ENCODE results near the gene TP63.

DNA sequence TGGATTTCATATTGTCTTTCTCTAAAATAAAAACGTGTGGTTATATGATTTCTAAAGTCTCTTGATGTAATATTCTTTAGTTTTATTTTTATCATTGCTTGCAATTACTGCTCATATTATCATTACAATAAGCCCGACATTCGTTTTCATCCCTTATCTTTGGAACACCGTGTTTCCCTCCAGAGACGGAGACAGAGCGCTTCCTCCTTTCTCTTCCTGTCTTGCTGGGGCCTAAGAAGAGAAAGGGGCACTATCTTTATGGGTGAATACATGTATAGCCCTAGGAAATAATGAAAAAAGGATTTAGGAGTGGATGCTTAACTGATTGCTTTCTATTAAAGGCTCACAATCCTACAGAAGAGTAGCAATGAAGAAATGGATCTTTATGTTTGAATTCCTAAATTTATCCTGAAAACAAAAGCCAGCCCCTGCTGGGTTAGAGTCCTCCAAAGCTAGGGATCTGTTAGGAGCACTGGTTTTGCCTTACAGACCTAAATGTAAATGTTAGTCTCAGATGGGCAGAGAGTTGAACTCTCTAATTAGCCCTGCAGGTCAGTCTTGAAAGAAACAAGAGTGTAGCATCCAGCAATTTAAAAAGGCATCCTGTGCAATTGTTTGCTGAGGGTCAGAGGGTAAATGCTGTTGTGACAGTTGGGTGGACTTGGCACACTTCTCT, 145.1 kb downstream of the TP63 start:
- TF ChIP-seq, protein P1, sequence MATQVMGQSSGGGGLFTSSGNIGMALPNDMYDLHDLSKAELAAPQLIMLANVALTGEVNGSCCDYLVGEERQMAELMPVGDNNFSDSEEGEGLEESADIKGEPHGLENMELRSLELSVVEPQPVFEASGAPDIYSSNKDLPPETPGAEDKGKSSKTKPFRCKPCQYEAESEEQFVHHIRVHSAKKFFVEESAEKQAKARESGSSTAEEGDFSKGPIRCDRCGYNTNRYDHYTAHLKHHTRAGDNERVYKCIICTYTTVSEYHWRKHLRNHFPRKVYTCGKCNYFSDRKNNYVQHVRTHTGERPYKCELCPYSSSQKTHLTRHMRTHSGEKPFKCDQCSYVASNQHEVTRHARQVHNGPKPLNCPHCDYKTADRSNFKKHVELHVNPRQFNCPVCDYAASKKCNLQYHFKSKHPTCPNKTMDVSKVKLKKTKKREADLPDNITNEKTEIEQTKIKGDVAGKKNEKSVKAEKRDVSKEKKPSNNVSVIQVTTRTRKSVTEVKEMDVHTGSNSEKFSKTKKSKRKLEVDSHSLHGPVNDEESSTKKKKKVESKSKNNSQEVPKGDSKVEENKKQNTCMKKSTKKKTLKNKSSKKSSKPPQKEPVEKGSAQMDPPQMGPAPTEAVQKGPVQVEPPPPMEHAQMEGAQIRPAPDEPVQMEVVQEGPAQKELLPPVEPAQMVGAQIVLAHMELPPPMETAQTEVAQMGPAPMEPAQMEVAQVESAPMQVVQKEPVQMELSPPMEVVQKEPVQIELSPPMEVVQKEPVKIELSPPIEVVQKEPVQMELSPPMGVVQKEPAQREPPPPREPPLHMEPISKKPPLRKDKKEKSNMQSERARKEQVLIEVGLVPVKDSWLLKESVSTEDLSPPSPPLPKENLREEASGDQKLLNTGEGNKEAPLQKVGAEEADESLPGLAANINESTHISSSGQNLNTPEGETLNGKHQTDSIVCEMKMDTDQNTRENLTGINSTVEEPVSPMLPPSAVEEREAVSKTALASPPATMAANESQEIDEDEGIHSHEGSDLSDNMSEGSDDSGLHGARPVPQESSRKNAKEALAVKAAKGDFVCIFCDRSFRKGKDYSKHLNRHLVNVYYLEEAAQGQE (IDR thresholded peaks at IDR 0.05; ENCODE audit: insufficient replicate concordance, low read depth): no peak
- TF ChIP-seq, protein P2, sequence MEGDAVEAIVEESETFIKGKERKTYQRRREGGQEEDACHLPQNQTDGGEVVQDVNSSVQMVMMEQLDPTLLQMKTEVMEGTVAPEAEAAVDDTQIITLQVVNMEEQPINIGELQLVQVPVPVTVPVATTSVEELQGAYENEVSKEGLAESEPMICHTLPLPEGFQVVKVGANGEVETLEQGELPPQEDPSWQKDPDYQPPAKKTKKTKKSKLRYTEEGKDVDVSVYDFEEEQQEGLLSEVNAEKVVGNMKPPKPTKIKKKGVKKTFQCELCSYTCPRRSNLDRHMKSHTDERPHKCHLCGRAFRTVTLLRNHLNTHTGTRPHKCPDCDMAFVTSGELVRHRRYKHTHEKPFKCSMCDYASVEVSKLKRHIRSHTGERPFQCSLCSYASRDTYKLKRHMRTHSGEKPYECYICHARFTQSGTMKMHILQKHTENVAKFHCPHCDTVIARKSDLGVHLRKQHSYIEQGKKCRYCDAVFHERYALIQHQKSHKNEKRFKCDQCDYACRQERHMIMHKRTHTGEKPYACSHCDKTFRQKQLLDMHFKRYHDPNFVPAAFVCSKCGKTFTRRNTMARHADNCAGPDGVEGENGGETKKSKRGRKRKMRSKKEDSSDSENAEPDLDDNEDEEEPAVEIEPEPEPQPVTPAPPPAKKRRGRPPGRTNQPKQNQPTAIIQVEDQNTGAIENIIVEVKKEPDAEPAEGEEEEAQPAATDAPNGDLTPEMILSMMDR (IDR thresholded peaks at IDR 0.05; ENCODE audit: insufficient read depth, low read length): no peak
